HepG2 (cell line): Measurements from ENCODE around the gene PDIA6. TPM values are rescaled to one million over a fixed set of nuclear protein-coding genes. Genes with fewer than 3 reads are reported as not detected.

Experiments
- ATAC-seq: fragments of 200-7000 bp; cut with Tn5 transposase; 3 replicates; pipeline ENCODE4 v1.9.1; 2020; ENCODE audit warnings: mild to moderate bottlenecking, moderate library complexity
- BruUV-seq: library from RNA; stranded (reverse); fragments of 400-500 nt; replicated peaks from 2 replicates; lab custom pipeline; 2021; lab: Mats Ljungman, UMichigan
- CTCF ChIA-PET: fragments of 300-600 bp; formaldehyde crosslinking; extraction: SDS; loops from one replicate; lab custom pipeline; 2021; ENCODE audit warnings: low total read pairs, inconsistent platforms, low intra/inter-chr PET ratio; lab: Yijun Ruan, JAX
- POLR2A ChIA-PET: fragments of 350-600 bp; sonication (Branson Sonifier 250); formaldehyde crosslinking; loops from one replicate; lab custom pipeline; 2020; ENCODE audit warnings: antibody characterized with exemption, inconsistent platforms; lab: Yijun Ruan, JAX
- DNase-seq: peaks from one replicate; pipeline ENCODE4 v3.0.0-alpha.2; 2015; ENCODE audit warnings: low spot score
- FAIRE-seq: peaks from 3 replicates; lab custom pipeline; 2011; peaks lifted over from hg19 to GRCh38; lab: Jason Lieb, UNC
- H2AFZ ChIP-seq: one replicate; pipeline ENCODE4 v1.6.1; 2011; ENCODE audit warnings: low read length, inconsistent platforms
- H3K27ac ChIP-seq: fragments of 300-600 bp; 3 replicates; pipeline ENCODE4 v1.8.0; 2011; ENCODE audit warnings: mixed run types, mild to moderate bottlenecking, mixed read lengths, low read length, inconsistent platforms; ENCODE audit not compliant: insufficient read depth; ENCODE audit errors: extremely low read length
- H3K27me3 ChIP-seq, 2 experiments: fragments of 200-600 bp in 1 of 2; 2 replicates in 1 of 2; 3 replicates in 1 of 2; pipeline versions ENCODE4 v1.6.0 to v1.8.0; 2011; ENCODE audit warnings: low read length in 2 of 2, mild to moderate bottlenecking in 2 of 2, moderate library complexity in 2 of 2, inconsistent platforms in 1 of 2; ENCODE audit not compliant: insufficient read depth in 2 of 2, control insufficient read depth in 1 of 2
- H3K36me3 ChIP-seq, 2 experiments: fragments of 200-600 bp in 1 of 2; replicated peaks in 1 of 2; 2 replicates in 1 of 2; 3 replicates in 1 of 2; pipeline versions ENCODE4 v1.5.1 to v1.8.0; 2011; ENCODE audit warnings: low read length in 2 of 2, inconsistent platforms in 1 of 2; ENCODE audit not compliant: insufficient read depth in 2 of 2, control insufficient read depth in 1 of 2
- H3K4me1 ChIP-seq: 2 replicates; pipeline ENCODE4 v1.5.1; 2012; ENCODE audit warnings: low read length, inconsistent platforms; ENCODE audit not compliant: insufficient read depth
- H3K4me2 ChIP-seq: 2 replicates; pipeline ENCODE4 v1.6.0; 2011; ENCODE audit warnings: low read depth, low read length, inconsistent platforms
- H3K4me3 ChIP-seq, 3 experiments: fragments of 200-600 bp in 1 of 3; sonication (generic), shearing (Covaris generic) in 1 of 3; replicated peaks in 1 of 3; 2 replicates each; pipeline ENCODE4 v1.5.1; 2011 to 2016; ENCODE audit warnings: low read length in 3 of 3, inconsistent platforms in 2 of 3, low read depth in 2 of 3, mild to moderate bottlenecking in 2 of 3, control low read depth in 1 of 3, mixed read lengths in 1 of 3; ENCODE audit not compliant: insufficient read depth in 1 of 3
- H3K79me2 ChIP-seq: one replicate; pipeline ENCODE4 v1.6.1; 2011; ENCODE audit warnings: low read length, inconsistent platforms; ENCODE audit not compliant: insufficient read depth
- H3K9ac ChIP-seq: 2 replicates; pipeline ENCODE4 v1.6.0; 2011; ENCODE audit warnings: mild to moderate bottlenecking, low read depth, low read length, inconsistent platforms; ENCODE audit not compliant: insufficient read depth
- H3K9me3 ChIP-seq: 2 replicates; pipeline ENCODE4 v1.5.1; 2012; ENCODE audit warnings: mild to moderate bottlenecking, low read length
- H4K20me1 ChIP-seq: 2 replicates; pipeline ENCODE4 v1.6.0; 2011; ENCODE audit warnings: inconsistent platforms, mild to moderate bottlenecking, low read length, moderate library complexity; ENCODE audit not compliant: insufficient read depth
- ADNP ChIP-seq: sonication (generic); formaldehyde crosslinking; IDR thresholded peaks from 2 replicates; pipeline ENCODE4 v1.4.0; 2020; ENCODE audit warnings: missing genetic modification reagents
- BCL6 ChIP-seq: IDR thresholded peaks from 2 replicates; pipeline ENCODE4 v1.6.1; 2016; ENCODE audit warnings: missing genetic modification reagents, missing compliant biosample characterization
- EEA1 ChIP-seq: sonication (generic); formaldehyde crosslinking; IDR thresholded peaks from 2 replicates; pipeline ENCODE4 v1.5.1; 2020; ENCODE audit warnings: mild to moderate bottlenecking, missing genetic modification reagents, borderline replicate concordance
- HNRNPL ChIP-seq: fragments of 200-400 bp; formaldehyde crosslinking; IDR thresholded peaks from 2 replicates; pipeline ENCODE4 v1.6.1; 2017; ENCODE audit warnings: mild to moderate bottlenecking, low read depth, low read length
- JUN ChIP-seq: sonication (generic); formaldehyde crosslinking; IDR thresholded peaks from 2 replicates; pipeline ENCODE4 v1.4.0; 2020; ENCODE audit warnings: mild to moderate bottlenecking, missing genetic modification reagents
- KDM4B ChIP-seq: sonication (generic); formaldehyde crosslinking; IDR thresholded peaks from 2 replicates; pipeline ENCODE4 v1.4.0; 2020; ENCODE audit warnings: missing genetic modification reagents
- NFKB2 ChIP-seq: sonication (generic); formaldehyde crosslinking; IDR thresholded peaks from 2 replicates; pipeline ENCODE4 v1.4.0; 2020; ENCODE audit warnings: missing genetic modification reagents, borderline replicate concordance
- NPAS2 ChIP-seq: sonication (generic); formaldehyde crosslinking; IDR thresholded peaks from 2 replicates; pipeline ENCODE4 v1.8.0; 2022; ENCODE audit warnings: mild to moderate bottlenecking, missing genetic modification reagents, borderline replicate concordance
- RFX3 ChIP-seq: IDR thresholded peaks from 2 replicates; pipeline ENCODE4 v1.6.1; 2016; ENCODE audit warnings: missing biosample characterization, missing genetic modification reagents
- SPEN ChIP-seq: sonication (generic); formaldehyde crosslinking; IDR thresholded peaks from 2 replicates; pipeline ENCODE4 v1.5.1; 2020; ENCODE audit warnings: low read depth, mild to moderate bottlenecking, missing genetic modification reagents
- ZFX ChIP-seq: sonication (generic); formaldehyde crosslinking; IDR thresholded peaks from 2 replicates; pipeline ENCODE4 v1.4.0; 2020; ENCODE audit warnings: mild to moderate bottlenecking, low read depth, missing genetic modification reagents, moderate library complexity
- ZNF263 ChIP-seq: sonication (generic); formaldehyde crosslinking; IDR thresholded peaks from 2 replicates; pipeline ENCODE4 v1.4.0; 2020; ENCODE audit warnings: missing genetic modification reagents
- ZNF276 ChIP-seq: sonication (generic); formaldehyde crosslinking; IDR thresholded peaks from 2 replicates; pipeline ENCODE4 v1.4.0; 2020; ENCODE audit warnings: mild to moderate bottlenecking, low read depth, missing genetic modification reagents
- ZNF562 ChIP-seq: sonication (generic); formaldehyde crosslinking; IDR thresholded peaks from 2 replicates; pipeline ENCODE4 v1.8.0; 2022; ENCODE audit warnings: missing genetic modification reagents, borderline replicate concordance
- whole genome bisulfite sequencing: methylation state at CpG from one replicate; pipeline ENCODE4 v1.1.6; 2017; ENCODE audit warnings: low lambda C conversion rate; 5-methylcytosine and 5-hydroxymethylcytosine counted together
- in situ Hi-C: cut with HindIII; loops from 2 replicates; pipeline ENCODE4 v1.10.0; 2017; ENCODE audit warnings: low pct_unique_long_range_greater_than_20kb; ENCODE audit not compliant: extremely low pct_ligation_motif_present
- intact Hi-C: fragments of 100-400 bp; cut with micrococcal nuclease; formaldehyde crosslinking; loops from one replicate; pipeline ENCODE4 v1.10.0; 2022; ENCODE audit not compliant: unreplicated experiment
- polyA plus RNA-seq, 8 experiments: library from polyadenylated mRNA; depleted of rRNA in 3 of 8; stranded (reverse) in 7 of 8; unstranded in 1 of 8; fragments of >200 nt; fragmentation: Illumina TruSeq in 4 of 8; extraction: Trizol in 4 of 8; gene quantifications; 2 replicates each; pipeline versions ENCODE4 v1.2.1 to v1.2.3, GENCODE V29; 2011 to 2016; ENCODE audit warnings: low read depth in 4 of 8, missing spikeins in 1 of 8, mixed read lengths in 1 of 8; ENCODE audit not compliant: insufficient read depth in 1 of 8
- total RNA-seq, 5 experiments: library from RNA; depleted of rRNA; stranded (reverse); fragments of >200 nt; fragmentation: Illumina TruSeq; extraction: Trizol; gene quantifications; 2 replicates each; pipeline ENCODE4 v1.2.3, GENCODE V29; 2016; ENCODE audit warnings: low read depth in 1 of 5
- TF ChIP-seq, protein P1 (sequence below): IDR thresholded peaks from 2 replicates; pipeline ENCODE4 v1.6.1; 2012; ENCODE audit warnings: low read length, improper control_type of control experiment

The PDIA6 gene
- total and polyA plus RNA-seq, 2 of the 13 experiments (the other 11 are each of a cell fraction or from before 2014, with no cell fraction given): 586 to 642 TPM

DNA sequence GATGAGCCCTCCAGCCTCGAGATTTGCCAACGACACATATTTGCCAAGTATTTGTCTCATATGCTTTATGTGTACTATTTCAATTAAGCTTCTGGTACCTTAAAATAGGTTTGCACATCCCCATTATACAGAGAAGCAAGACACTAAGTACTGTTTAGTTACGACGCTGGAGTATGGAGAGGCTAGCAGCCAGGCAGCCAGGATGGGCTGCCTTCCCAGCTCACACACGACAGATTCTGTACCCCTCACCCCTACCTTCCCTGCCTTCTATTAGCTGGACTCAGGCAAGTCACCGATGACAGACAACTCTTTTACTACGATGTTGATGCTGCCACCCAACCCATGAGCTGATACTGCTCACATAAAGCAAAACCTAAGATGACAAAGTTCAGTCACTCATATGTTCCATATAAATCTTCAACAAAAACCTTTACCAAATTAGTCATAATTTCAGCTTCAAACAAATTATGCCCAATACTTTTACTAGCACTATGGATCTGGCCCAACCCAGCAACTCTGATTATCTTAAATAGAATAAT, 17.0 kb downstream of the PDIA6 start (continued):
- TF ChIP-seq ZNF276 (CRISPR knock-in tag): no peak
- no peak for TF ChIP-seq ZNF562 (CRISPR knock-in tag)
- no peak for TF ChIP-seq BCL6
- TF ChIP-seq, all 625 proteins: peak for 0

DNA sequence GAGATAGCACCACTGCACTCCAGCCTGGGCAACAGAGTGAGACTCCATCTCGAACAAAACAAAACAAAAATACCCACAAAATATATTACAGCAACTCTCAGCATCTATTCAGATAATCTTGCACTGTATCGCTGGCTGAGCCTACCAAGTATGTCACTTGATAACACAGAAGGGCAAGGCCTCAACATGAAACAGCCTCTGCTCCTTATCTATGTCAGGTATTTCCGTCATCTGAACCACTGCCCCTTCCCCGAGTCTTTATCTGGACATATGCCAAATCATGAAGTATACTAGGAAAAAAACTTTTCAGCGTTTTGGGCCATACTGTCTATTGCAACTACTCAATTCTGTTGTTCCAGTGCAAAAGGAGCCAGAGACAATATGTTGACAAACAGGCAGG, 17.7 kb downstream of the PDIA6 start:
- DNase-seq (no peak), ATAC-seq (no peak), FAIRE-seq (no peak)
- no peak for TF ChIP-seq NPAS2 (CRISPR knock-in tag)
- TF ChIP-seq, protein P1, sequence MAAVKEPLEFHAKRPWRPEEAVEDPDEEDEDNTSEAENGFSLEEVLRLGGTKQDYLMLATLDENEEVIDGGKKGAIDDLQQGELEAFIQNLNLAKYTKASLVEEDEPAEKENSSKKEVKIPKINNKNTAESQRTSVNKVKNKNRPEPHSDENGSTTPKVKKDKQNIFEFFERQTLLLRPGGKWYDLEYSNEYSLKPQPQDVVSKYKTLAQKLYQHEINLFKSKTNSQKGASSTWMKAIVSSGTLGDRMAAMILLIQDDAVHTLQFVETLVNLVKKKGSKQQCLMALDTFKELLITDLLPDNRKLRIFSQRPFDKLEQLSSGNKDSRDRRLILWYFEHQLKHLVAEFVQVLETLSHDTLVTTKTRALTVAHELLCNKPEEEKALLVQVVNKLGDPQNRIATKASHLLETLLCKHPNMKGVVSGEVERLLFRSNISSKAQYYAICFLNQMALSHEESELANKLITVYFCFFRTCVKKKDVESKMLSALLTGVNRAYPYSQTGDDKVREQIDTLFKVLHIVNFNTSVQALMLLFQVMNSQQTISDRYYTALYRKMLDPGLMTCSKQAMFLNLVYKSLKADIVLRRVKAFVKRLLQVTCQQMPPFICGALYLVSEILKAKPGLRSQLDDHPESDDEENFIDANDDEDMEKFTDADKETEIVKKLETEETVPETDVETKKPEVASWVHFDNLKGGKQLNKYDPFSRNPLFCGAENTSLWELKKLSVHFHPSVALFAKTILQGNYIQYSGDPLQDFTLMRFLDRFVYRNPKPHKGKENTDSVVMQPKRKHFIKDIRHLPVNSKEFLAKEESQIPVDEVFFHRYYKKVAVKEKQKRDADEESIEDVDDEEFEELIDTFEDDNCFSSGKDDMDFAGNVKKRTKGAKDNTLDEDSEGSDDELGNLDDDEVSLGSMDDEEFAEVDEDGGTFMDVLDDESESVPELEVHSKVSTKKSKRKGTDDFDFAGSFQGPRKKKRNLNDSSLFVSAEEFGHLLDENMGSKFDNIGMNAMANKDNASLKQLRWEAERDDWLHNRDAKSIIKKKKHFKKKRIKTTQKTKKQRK: no peak
- TF ChIP-seq EEA1: no peak
- TF ChIP-seq KDM4B (CRISPR knock-in tag): no peak
- TF ChIP-seq RFX3 (CRISPR knock-in tag): no peak
- no peak for TF ChIP-seq SPEN (CRISPR knock-in tag)
- no peak for TF ChIP-seq ZFX
- no peak for TF ChIP-seq ZNF263
- TF ChIP-seq NFKB2: no peak
- TF ChIP-seq BCL6: no peak
- no peak for TF ChIP-seq JUN (CRISPR knock-in tag)
- no peak for TF ChIP-seq ADNP (CRISPR knock-in tag)
- TF ChIP-seq HNRNPL: no peak
- Histone ChIP-seq H3K4me3 (no peak overlapping the region), H3K36me3 (peaks cover 28 to 87% of the 10 kb centered on the region in 2 experiments), H3K79me2 (peaks cover 29% of the 10 kb centered on the region), H3K9me3 (no peaks in the 10 kb centered on the region), H3K4me2 (no peak overlapping the region), H3K9ac (no peak overlapping the region), H3K27me3 (no peaks in the 10 kb centered on the region), H2AFZ (no peak overlapping the region), H4K20me1 (peaks cover 31% of the 10 kb centered on the region), H3K27ac (no peak overlapping the region), H3K4me1 (no peaks in the 10 kb centered on the region)
- 92% methylated on average over 5 of the region's 5 CpGs for WGBS
- in situ Hi-C loops: no loop called here
- no TSS peak for BruUV-seq
- intact Hi-C loops: no loop called here
- ChIA-PET POLR2A (no interaction called here), CTCF (no interaction called here)
